Measurements from ENCODE around the gene CXCL17.
A peak's percentile ranks its signal among the peaks of the same experiment; 100 is the strongest.

The CXCL17 gene

DNA sequence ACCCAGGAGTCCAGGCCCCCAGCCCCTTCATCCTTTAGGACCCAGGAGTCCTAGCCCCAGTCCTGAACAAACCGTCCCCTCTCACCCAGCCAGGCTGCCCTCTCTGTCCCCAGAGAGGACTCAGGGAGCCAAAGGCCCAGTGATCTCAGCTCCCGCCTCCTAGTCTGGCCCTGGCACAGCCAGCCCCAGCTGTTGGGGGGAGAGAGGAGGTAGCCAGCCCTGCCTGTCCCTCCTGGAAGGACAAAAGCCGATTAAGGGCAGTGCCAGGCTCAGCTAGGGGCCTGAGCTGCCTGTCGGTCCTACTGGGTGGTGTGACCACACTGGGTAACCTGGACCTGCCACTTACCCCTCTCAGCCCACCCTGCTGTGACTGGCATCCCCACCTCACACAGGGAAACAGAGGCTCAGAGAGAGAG lies 30.1 kb downstream of the CXCL17 start:
- no peaks in the 10 kb centered on the region for H3K27me3 ChIP-seq (ENCODE audit: insufficient read depth, poor library complexity, severe bottlenecking)
- DNase-seq (ENCODE audit: low spot score) (no peak), ATAC-seq (ENCODE audit: low read depth) (no peak)
- no peak overlapping the region for H3K4me3 ChIP-seq (ENCODE audit: severe bottlenecking)
- TF ChIP-seq, protein P1, sequence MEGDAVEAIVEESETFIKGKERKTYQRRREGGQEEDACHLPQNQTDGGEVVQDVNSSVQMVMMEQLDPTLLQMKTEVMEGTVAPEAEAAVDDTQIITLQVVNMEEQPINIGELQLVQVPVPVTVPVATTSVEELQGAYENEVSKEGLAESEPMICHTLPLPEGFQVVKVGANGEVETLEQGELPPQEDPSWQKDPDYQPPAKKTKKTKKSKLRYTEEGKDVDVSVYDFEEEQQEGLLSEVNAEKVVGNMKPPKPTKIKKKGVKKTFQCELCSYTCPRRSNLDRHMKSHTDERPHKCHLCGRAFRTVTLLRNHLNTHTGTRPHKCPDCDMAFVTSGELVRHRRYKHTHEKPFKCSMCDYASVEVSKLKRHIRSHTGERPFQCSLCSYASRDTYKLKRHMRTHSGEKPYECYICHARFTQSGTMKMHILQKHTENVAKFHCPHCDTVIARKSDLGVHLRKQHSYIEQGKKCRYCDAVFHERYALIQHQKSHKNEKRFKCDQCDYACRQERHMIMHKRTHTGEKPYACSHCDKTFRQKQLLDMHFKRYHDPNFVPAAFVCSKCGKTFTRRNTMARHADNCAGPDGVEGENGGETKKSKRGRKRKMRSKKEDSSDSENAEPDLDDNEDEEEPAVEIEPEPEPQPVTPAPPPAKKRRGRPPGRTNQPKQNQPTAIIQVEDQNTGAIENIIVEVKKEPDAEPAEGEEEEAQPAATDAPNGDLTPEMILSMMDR (IDR thresholded peaks at IDR 0.05; ENCODE audit: poor library complexity, severe bottlenecking) = no peak
- H3K9me3 ChIP-seq (ENCODE audit: severe bottlenecking) = no peaks in the 10 kb centered on the region
- no peaks in the 10 kb centered on the region for H3K4me1 ChIP-seq (ENCODE audit: insufficient read depth, poor library complexity, severe bottlenecking)
- H3K27ac ChIP-seq (ENCODE audit: poor library complexity, severe bottlenecking) = no peak overlapping the region
- peaks cover 7% of the 10 kb centered on the region for H3K36me3 ChIP-seq (ENCODE audit: low read depth)

DNA sequence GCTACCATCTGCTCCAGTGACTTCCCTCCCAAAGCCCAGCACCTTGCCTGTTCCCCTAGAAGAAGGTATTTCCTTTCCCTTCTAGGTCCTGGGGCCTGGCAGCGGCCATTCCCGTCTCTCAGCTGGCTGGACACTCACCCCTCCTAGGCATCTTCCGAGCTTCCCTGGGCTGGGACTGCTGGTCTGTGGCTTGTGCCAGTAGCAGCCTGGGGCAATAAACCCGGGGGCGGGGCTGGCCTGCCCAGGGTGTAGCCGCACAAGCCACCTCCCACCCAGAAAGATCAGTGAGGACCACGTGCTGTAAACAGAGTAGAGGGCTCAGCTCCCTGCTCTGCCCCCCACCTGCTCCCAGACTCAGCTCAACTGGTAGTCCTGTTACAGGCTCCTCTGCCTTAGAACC lies 30.5 kb downstream of the CXCL17 start:
- no peaks in the 10 kb centered on the region for H3K4me1 ChIP-seq (ENCODE audit: insufficient read depth, poor library complexity, severe bottlenecking)
- DNase-seq (ENCODE audit: low spot score) (no peak), ATAC-seq (ENCODE audit: low read depth) (peak; percentile 37; the same call in 1 of the 3 replicates)
- no peaks in the 10 kb centered on the region for H3K27me3 ChIP-seq (ENCODE audit: insufficient read depth, poor library complexity, severe bottlenecking)
- H3K36me3 ChIP-seq (ENCODE audit: low read depth) = peaks cover 7% of the 10 kb centered on the region
- no peaks in the 10 kb centered on the region for H3K9me3 ChIP-seq (ENCODE audit: severe bottlenecking)
- no peak overlapping the region for H3K27ac ChIP-seq (ENCODE audit: poor library complexity, severe bottlenecking)
- H3K4me3 ChIP-seq (ENCODE audit: severe bottlenecking) = no peak overlapping the region
- TF ChIP-seq, protein P1 (IDR thresholded peaks at IDR 0.05; ENCODE audit: poor library complexity, severe bottlenecking) = no peak

DNA sequence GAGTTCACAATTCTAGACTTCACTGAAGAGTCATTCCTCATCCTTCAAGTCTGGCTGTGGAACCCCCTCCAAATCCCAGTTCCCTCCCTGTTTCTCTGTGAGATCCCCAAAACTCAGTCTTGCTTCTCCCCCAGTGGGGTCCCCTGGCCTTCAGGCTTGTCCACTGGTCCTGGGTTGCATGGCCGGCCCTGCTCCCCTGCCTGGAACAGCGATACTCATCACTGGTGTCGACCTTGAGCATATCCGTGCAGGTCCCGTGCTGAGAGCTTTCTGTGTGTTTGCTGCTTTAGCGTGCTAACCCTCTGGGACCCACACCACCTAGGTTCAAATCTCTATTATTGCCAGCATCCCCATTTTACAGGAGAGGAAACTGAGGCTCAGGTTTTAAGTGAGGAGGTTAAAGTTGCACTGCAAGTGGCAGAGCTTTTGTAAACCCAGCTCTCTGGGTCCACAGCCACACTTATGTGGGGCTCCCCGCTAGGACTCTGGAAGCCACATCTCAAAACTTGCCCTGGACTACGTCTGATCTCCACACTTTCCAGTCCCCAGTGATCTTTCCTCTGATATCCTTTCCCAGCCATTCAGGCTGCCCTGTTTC lies 31.1 kb downstream of the CXCL17 start:
- Histone ChIP-seq H3K27ac (ENCODE audit: poor library complexity, severe bottlenecking) (no peak overlapping the region), H3K4me1 (ENCODE audit: insufficient read depth, poor library complexity, severe bottlenecking) (no peaks in the 10 kb centered on the region), H3K36me3 (ENCODE audit: low read depth) (peaks cover 7% of the 10 kb centered on the region), H3K9me3 (ENCODE audit: severe bottlenecking) (no peaks in the 10 kb centered on the region), H3K27me3 (ENCODE audit: insufficient read depth, poor library complexity, severe bottlenecking) (no peaks in the 10 kb centered on the region), H3K4me3 (ENCODE audit: severe bottlenecking) (no peak overlapping the region)
- TF ChIP-seq, protein P1 (IDR thresholded peaks at IDR 0.05; ENCODE audit: poor library complexity, severe bottlenecking) = no peak
- ATAC-seq (ENCODE audit: low read depth) (no peak), DNase-seq (ENCODE audit: low spot score) (no peak)

DNA sequence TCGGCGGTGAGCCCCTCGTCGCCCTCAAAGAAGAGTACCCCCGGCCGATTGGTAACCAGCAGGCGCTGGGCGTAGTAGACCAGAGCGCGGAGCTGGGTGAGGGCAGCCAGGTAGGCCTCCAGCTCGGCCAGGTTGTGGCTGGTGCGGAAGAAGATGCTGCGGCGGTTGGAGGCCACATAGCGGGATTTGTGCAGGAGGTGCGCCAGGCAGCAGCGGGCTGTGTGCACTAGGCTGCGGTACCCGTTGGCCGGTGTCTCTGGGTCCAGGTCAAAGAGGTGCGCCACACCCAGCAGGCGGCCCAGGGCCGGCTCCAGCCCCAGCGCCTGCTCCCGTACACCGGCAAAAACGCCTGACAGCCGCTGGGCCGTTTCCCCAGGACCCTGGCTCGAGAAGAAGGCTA lies 32.4 kb downstream of the CXCL17 start:
- TF ChIP-seq, protein P1 (IDR thresholded peaks at IDR 0.05; ENCODE audit: poor library complexity, severe bottlenecking) = no peak
- peaks cover 7% of the 10 kb centered on the region for H3K36me3 ChIP-seq (ENCODE audit: low read depth)
- no peaks in the 10 kb centered on the region for H3K9me3 ChIP-seq (ENCODE audit: severe bottlenecking)
- H3K4me3 ChIP-seq (ENCODE audit: severe bottlenecking) = no peak overlapping the region
- ATAC-seq (ENCODE audit: low read depth) (no peak), DNase-seq (ENCODE audit: low spot score) (no peak)
- no peaks in the 10 kb centered on the region for H3K4me1 ChIP-seq (ENCODE audit: insufficient read depth, poor library complexity, severe bottlenecking)
- H3K27me3 ChIP-seq (ENCODE audit: insufficient read depth, poor library complexity, severe bottlenecking) = no peaks in the 10 kb centered on the region
- H3K27ac ChIP-seq (ENCODE audit: poor library complexity, severe bottlenecking) = no peak overlapping the region

DNA sequence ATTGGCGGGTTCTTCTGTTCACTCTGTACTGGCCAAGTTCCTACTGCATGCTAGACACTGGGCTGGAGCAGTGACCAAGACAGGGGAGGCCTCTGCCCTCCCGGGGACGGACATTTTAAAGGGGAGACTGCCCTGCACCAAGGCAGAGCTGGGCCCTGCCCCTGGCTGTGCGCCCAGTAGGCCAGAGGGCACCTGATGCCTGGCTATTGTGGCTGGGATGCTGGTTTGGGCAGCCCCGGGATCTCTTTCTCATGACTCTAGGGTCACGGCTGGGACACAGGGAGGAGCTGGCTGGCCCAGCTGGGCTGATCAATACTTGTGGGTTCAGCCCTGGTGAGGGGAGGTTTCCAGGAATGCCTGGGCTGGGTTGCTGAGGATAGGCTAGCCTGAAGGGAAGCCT lies 33.3 kb downstream of the CXCL17 start:
- H3K9me3 ChIP-seq (ENCODE audit: severe bottlenecking) = no peaks in the 10 kb centered on the region
- H3K27ac ChIP-seq (ENCODE audit: poor library complexity, severe bottlenecking) = no peak overlapping the region
- ATAC-seq (ENCODE audit: low read depth) = no peak

More for the DNA sequence above, 33.3 kb downstream of the CXCL17 start:
- TF ChIP-seq, protein P1 (IDR thresholded peaks at IDR 0.05; ENCODE audit: poor library complexity, severe bottlenecking) = no peak
- no peaks in the 10 kb centered on the region for H3K4me1 ChIP-seq (ENCODE audit: insufficient read depth, poor library complexity, severe bottlenecking)
- no peak overlapping the region for H3K4me3 ChIP-seq (ENCODE audit: severe bottlenecking)
- no peaks in the 10 kb centered on the region; the same call in 1 of the 2 replicates for H3K36me3 ChIP-seq (ENCODE audit: low read depth)
- H3K27me3 ChIP-seq (ENCODE audit: insufficient read depth, poor library complexity, severe bottlenecking) = no peaks in the 10 kb centered on the region
- no peak for DNase-seq (ENCODE audit: low spot score)

Measured in RWPE2 (cell line).